ENCODE measurements around the gene LTB. TPM values are rescaled to one million over a fixed set of nuclear protein-coding genes. Genes with fewer than 3 reads are reported as not detected.
"Not testable (repeated sequence)": the region's sequence is repeated elsewhere in the genome, so short reads cannot be mapped to it uniquely, and the experiment has no call there.

LTB gene
- total and polyA plus RNA-seq, 5 donors from 2014 or later, result 493 to 1,480 (median 1,395) TPM

DNA sequence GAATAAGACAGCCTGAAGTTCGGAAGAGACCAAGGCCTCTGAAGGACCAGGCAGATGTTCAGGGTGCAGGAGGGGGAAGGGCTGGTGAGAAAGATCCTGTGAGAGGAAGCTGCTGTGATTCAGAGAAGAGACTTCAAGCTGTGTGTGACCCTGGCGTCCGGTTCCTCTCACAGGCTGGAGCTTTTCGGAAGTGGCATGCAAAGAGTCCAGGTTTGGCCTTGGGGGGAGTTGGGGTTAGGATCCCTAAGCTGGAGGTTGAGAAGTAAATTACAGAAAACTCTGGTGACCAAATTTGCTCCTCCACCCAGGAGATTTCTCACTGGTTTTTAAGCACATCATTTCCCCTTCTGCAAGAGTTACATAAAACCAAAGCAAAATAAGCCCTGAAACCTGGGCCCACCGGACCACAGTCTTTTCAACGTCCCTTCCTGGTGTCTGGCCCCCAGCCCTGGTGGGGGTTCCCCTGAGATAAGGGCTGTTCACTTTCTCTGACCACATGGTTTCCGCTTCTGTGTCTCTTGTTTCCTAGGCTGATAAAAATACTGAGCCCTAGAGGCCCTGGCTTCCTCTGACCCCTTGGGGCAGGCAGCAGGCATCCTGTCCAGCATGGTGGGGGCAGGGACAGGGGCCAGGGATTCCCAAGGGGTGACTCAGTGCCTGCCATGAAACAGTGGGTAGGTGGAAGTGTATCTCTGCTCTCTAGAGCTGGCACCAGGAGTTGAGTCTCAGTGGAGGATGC lies 22.1 kb downstream of the LTB start:
- Mint-ChIP-seq H3K9me3 (no peaks in the 10 kb centered on the region), H3K27ac (peak overlapping the region; percentile 86 to 96 (median 94)), H3K27me3 (no peaks in the 10 kb centered on the region), H3K4me1 (peaks cover 15 to 77% (median 47%) of the 10 kb centered on the region in 4 donors), H3K36me3 (peaks cover 26% of the 10 kb centered on the region), H3K4me3 (peak overlapping the region; percentile 44 to 88 (median 81))
- peak; percentile 32 to 86 (median 44) for DNase-seq
- Histone ChIP-seq H3K36me3 (ENCODE audit: control insufficient read depth, insufficient read depth, low read length) (peaks cover 6% of the 10 kb centered on the region), H3K27ac (ENCODE audit: insufficient read depth, low read length, poor library complexity, severe bottlenecking) (peak overlapping the region; percentile 77), H3K4me3 (ENCODE audit: low read depth, low read length) (peak overlapping the region; percentile 71), H3K27me3 (ENCODE audit: control insufficient read depth, insufficient read depth, low read length) (no peaks in the 10 kb centered on the region), H3K9me3 (ENCODE audit: control insufficient read depth in 2 of 2, low read length in 2 of 2) (no peaks in the 10 kb centered on the region), H3K4me1 (ENCODE audit: control insufficient read depth, insufficient read depth, low read length, poor library complexity, severe bottlenecking) (peaks cover 58% of the 10 kb centered on the region)
- ATAC-seq (ENCODE audit: low read depth in 2 of 2), result peak; percentile 73 to 77

GRCh38 chr6:31559606-31559957 lies 22.6 kb downstream of the LTB start:
- Histone ChIP-seq H3K36me3 (ENCODE audit: control insufficient read depth, insufficient read depth, low read length) (peaks cover 3% of the 10 kb centered on the region), H3K4me3 (ENCODE audit: low read depth, low read length) (peak overlapping the region; percentile 71), H3K9me3 (ENCODE audit: control insufficient read depth in 2 of 2, low read length in 2 of 2) (no peaks in the 10 kb centered on the region), H3K4me1 (ENCODE audit: control insufficient read depth, insufficient read depth, low read length, poor library complexity, severe bottlenecking) (peaks cover 58% of the 10 kb centered on the region), H3K27ac (ENCODE audit: insufficient read depth, low read length, poor library complexity, severe bottlenecking) (peak overlapping the region; percentile 77), H3K27me3 (ENCODE audit: control insufficient read depth, insufficient read depth, low read length) (no peaks in the 10 kb centered on the region)
- DNase-seq, result no peak
- Mint-ChIP-seq H3K4me1 (peaks cover 15 to 76% (median 45%) of the 10 kb centered on the region in 4 donors), H3K9me3 (no peaks in the 10 kb centered on the region), H3K4me3 (peak overlapping the region; percentile 33 to 88 (median 81)), H3K36me3 (peaks cover 25% of the 10 kb centered on the region), H3K27me3 (no peaks in the 10 kb centered on the region), H3K27ac (peak overlapping the region; percentile 86 to 96 (median 94))
- peak; percentile 10 to 31 for ATAC-seq (ENCODE audit: low read depth in 2 of 2)

DNA sequence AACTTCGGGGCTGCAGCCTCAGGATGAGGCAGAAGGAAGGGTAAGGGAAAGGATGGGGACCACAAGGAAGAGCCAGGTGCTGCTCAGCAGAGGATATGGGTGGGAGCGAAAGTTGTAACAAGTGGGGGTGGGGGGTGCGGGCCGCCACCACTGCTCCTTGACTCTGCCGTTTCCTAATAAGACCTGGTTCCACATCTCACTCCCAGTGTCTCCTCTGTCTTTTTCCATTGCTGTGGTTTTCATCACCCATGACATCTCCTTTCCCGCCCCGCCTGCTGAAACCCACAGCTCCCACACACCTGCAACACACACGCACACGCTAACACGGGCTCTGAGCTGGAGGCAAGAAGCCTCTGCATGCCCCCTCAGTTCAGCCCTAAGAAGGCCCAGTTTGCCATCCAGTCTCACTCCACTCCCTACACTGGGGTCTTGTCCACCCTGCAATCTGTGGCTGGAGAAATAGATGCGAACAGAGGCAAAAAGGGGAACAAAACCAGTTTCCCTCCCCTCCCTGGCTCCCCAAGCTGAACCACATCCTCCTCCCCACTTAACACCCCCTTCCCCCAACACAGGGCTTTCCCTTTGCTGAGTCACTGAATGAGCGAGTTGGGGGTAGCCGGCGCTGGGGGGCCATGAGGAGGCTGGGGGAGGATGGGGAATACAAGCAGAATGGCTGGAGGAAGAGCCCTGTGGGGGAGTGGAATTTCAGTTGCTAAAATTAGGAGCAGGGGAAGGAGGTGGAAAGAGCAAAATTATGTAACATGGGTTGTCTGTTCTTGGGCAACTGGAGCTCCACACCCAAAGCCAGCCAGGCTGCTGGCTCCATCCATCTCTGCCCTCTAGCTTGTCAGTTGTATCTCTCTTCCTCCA lies 23.4 kb downstream of the LTB start:
- peaks cover 58% of the 10 kb centered on the region for H3K4me1 ChIP-seq (ENCODE audit: control insufficient read depth, insufficient read depth, low read length, poor library complexity, severe bottlenecking)
- Mint-ChIP-seq H3K27me3 (no peaks in the 10 kb centered on the region), H3K4me3 (peak overlapping the region; percentile 33 to 88 (median 81)), H3K36me3 (peaks cover 23% of the 10 kb centered on the region), H3K27ac (peak overlapping the region; percentile 86 to 96 (median 94)), H3K4me1 (peaks cover 15 to 74% (median 44%) of the 10 kb centered on the region in 4 donors), H3K9me3 (no peaks in the 10 kb centered on the region)
- peak overlapping the region; percentile 77 for H3K27ac ChIP-seq (ENCODE audit: insufficient read depth, low read length, poor library complexity, severe bottlenecking)
- peaks cover 3% of the 10 kb centered on the region for H3K36me3 ChIP-seq (ENCODE audit: control insufficient read depth, insufficient read depth, low read length)
- DNase-seq (peak; percentile 51 to 79 (median 64)), ATAC-seq (ENCODE audit: low read depth in 2 of 2) (peak; percentile 73 to 75)
- H3K27me3 ChIP-seq (ENCODE audit: control insufficient read depth, insufficient read depth, low read length), result no peaks in the 10 kb centered on the region
- no peaks in the 10 kb centered on the region for H3K9me3 ChIP-seq (ENCODE audit: control insufficient read depth in 2 of 2, low read length in 2 of 2)
- peak overlapping the region; percentile 71 for H3K4me3 ChIP-seq (ENCODE audit: low read depth, low read length)

DNA sequence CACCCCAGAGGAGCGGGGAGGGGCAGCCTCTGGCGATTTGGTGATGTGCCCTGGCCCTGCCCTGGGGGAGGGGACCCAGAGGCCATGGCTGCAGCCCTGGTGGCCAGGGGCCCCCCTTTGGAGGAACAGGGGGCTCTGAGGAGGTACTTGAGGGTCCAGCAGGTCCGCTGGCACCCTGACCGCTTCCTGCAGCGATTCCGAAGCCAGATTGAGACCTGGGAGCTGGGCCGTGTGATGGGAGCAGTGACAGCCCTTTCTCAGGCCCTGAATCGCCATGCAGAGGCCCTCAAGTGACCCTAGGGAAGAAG lies 24.0 kb downstream of the LTB start:
- Histone ChIP-seq H3K27ac (ENCODE audit: insufficient read depth, low read length, poor library complexity, severe bottlenecking) (peak overlapping the region; percentile 77), H3K4me3 (ENCODE audit: low read depth, low read length) (peak overlapping the region; percentile 71), H3K9me3 (ENCODE audit: control insufficient read depth in 2 of 2, low read length in 2 of 2) (no peaks in the 10 kb centered on the region), H3K27me3 (ENCODE audit: control insufficient read depth, insufficient read depth, low read length) (no peaks in the 10 kb centered on the region), H3K36me3 (ENCODE audit: control insufficient read depth, insufficient read depth, low read length) (no peaks in the 10 kb centered on the region), H3K4me1 (ENCODE audit: control insufficient read depth, insufficient read depth, low read length, poor library complexity, severe bottlenecking) (peaks cover 58% of the 10 kb centered on the region)
- peaks cover 19% of the 10 kb centered on the region for H3K36me3 Mint-ChIP-seq
- ATAC-seq (ENCODE audit: low read depth in 2 of 2), result no peak
- peak overlapping the region in 2 of 4 donors; percentile 38 to 88 for H3K4me3 Mint-ChIP-seq
- no peaks in the 10 kb centered on the region for H3K9me3 Mint-ChIP-seq
- no peaks in the 10 kb centered on the region for H3K27me3 Mint-ChIP-seq
- peaks cover 15 to 70% (median 42%) of the 10 kb centered on the region in 4 donors for H3K4me1 Mint-ChIP-seq
- peak overlapping the region in 2 of 3 donors; percentile 79 to 96 for H3K27ac Mint-ChIP-seq
- DNase-seq, result no peak

GRCh38 chr6:31557443-31558317 lies 24.5 kb downstream of the LTB start:
- Mint-ChIP-seq H3K9me3 (no peaks in the 10 kb centered on the region), H3K4me1 (peaks cover 15 to 65% (median 42%) of the 10 kb centered on the region in 4 donors), H3K4me3 (peak overlapping the region in 3 of 4 donors; percentile 56 to 88 (median 65)), H3K36me3 (peaks cover 14% of the 10 kb centered on the region), H3K27me3 (no peaks in the 10 kb centered on the region), H3K27ac (peak overlapping the region in 1 of 3 donors; percentile 32)
- peaks cover 58% of the 10 kb centered on the region for H3K4me1 ChIP-seq (ENCODE audit: control insufficient read depth, insufficient read depth, low read length, poor library complexity, severe bottlenecking)
- H3K36me3 ChIP-seq (ENCODE audit: control insufficient read depth, insufficient read depth, low read length), result no peaks in the 10 kb centered on the region
- no peaks in the 10 kb centered on the region for H3K9me3 ChIP-seq (ENCODE audit: control insufficient read depth in 2 of 2, low read length in 2 of 2)
- H3K4me3 ChIP-seq (ENCODE audit: low read depth, low read length), result no peak overlapping the region
- H3K27me3 ChIP-seq (ENCODE audit: control insufficient read depth, insufficient read depth, low read length), result no peaks in the 10 kb centered on the region
- ATAC-seq (ENCODE audit: low read depth in 2 of 2) (no peak), DNase-seq (no peak)
- peak overlapping the region; percentile 77 for H3K27ac ChIP-seq (ENCODE audit: insufficient read depth, low read length, poor library complexity, severe bottlenecking)

DNA sequence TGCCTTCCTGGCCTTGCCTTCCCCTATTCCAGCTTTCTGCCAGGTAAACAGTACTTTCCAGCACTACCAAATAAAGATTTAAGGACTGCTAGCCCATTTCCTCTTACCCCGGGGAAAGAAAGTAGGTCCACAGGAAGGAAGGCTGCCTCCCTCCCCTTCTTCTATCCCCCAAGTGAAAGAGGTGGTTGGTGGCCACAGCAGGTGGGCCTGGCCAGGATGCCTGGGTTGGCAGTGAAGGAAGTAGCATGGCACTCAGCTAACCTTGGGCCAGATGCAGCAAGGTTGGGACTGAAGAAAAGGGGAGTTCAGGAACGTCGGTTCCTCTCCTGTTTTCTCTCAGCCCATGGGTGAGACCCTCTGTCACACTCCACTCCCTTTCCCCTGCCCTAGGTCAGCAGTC lies 25.9 kb downstream of the LTB start:
- no peak overlapping the region for H3K27ac ChIP-seq (ENCODE audit: insufficient read depth, low read length, poor library complexity, severe bottlenecking)
- H3K27me3 ChIP-seq (ENCODE audit: control insufficient read depth, insufficient read depth, low read length), result no peaks in the 10 kb centered on the region
- Mint-ChIP-seq H3K9me3 (no peaks in the 10 kb centered on the region), H3K27ac (peak overlapping the region in 2 of 3 donors; percentile 43 to 46), H3K4me3 (peak overlapping the region in 1 of 4 donors; percentile 41), H3K36me3 (peaks cover 7% of the 10 kb centered on the region), H3K27me3 (no peaks in the 10 kb centered on the region), H3K4me1 (peaks cover 18 to 62% (median 38%) of the 10 kb centered on the region in 4 donors)
- no peak overlapping the region for H3K4me3 ChIP-seq (ENCODE audit: low read depth, low read length)
- DNase-seq (peak in 1 of 3 donors; percentile 51), ATAC-seq (ENCODE audit: low read depth in 2 of 2) (no peak)
- H3K9me3 ChIP-seq (ENCODE audit: control insufficient read depth in 2 of 2, low read length in 2 of 2), result no peaks in the 10 kb centered on the region
- H3K4me1 ChIP-seq (ENCODE audit: control insufficient read depth, insufficient read depth, low read length, poor library complexity, severe bottlenecking), result peaks cover 50% of the 10 kb centered on the region
- H3K36me3 ChIP-seq (ENCODE audit: control insufficient read depth, insufficient read depth, low read length), result no peaks in the 10 kb centered on the region

- not testable (repeated sequence) for H3K27me3 Mint-ChIP-seq; H3K4me3 ChIP-seq (ENCODE audit: low read depth, low read length); H3K27me3 ChIP-seq (ENCODE audit: control insufficient read depth, insufficient read depth, low read length); H3K27ac ChIP-seq (ENCODE audit: insufficient read depth, low read length, poor library complexity, severe bottlenecking); H3K36me3 Mint-ChIP-seq; H3K9me3 Mint-ChIP-seq; ATAC-seq (ENCODE audit: low read depth in 2 of 2); H3K36me3 ChIP-seq (ENCODE audit: control insufficient read depth, insufficient read depth, low read length); H3K9me3 ChIP-seq (ENCODE audit: control insufficient read depth in 2 of 2, low read length in 2 of 2)
- Mint-ChIP-seq H3K4me3 (peak overlapping the region in 2 of 4 donors; percentile 75), H3K4me1 (peaks cover 5 to 53% (median 28%) of the 10 kb centered on the region in 4 donors), H3K27ac (peak overlapping the region in 2 of 3 donors; percentile 72 to 88)
- DNase-seq, result peak; percentile 53 to 79 (median 67)
- peaks cover 21% of the 10 kb centered on the region for H3K4me1 ChIP-seq (ENCODE audit: control insufficient read depth, insufficient read depth, low read length, poor library complexity, severe bottlenecking)
Measured at GRCh38 chr6:31551371-31551770, 30.9 kb downstream of the LTB start.

Measured in CD4-positive, CD25-positive, alpha-beta regulatory T cell (primary cell).